DOHH2 (cell line): ENCODE data around the gene ALDH5A1.

Experiments used
- CTCF ChIP-seq: fragments of 200-600 bp; sonication (generic); IDR thresholded peaks from one replicate; pipeline ENCODE4 v1.5.1; 2014; ENCODE audit warnings: antibody characterized with exemption, mild to moderate bottlenecking, low read depth, low read length; ENCODE audit not compliant: poor library complexity, severe bottlenecking
- EZH2phosphoT487 ChIP-seq: fragments of 200-600 bp; sonication (generic); IDR thresholded peaks from 2 replicates; pipeline ENCODE4 v1.6.1; 2017; ENCODE audit warnings: borderline replicate concordance, mild to moderate bottlenecking, antibody characterized with exemption, low read length, moderate library complexity, mixed read lengths

- TF ChIP-seq CTCF (no peak), EZH2phosphoT487 (no peak)
Observed at GRCh38 chr6:24469811-24470210, 25.0 kb upstream of the ALDH5A1 start.
